BLaER1 (cell line): ENCODE data around the gene SLC22A23.

ENCODE experiments used
- H3K27ac ChIP-seq: shearing (Covaris generic); formaldehyde crosslinking; 2 replicates; pipeline ENCODE4 v1.8.1; 2022
- H3K27me3 ChIP-seq: shearing (Covaris generic); formaldehyde crosslinking; 2 replicates; pipeline ENCODE4 v1.8.1; 2022
- H3K36me3 ChIP-seq: shearing (Covaris generic); formaldehyde crosslinking; 2 replicates; pipeline ENCODE4 v1.8.1; 2022
- H3K4me1 ChIP-seq: shearing (Covaris generic); formaldehyde crosslinking; 2 replicates; pipeline ENCODE4 v1.8.1; 2022
- H3K4me2 ChIP-seq: shearing (Covaris generic); formaldehyde crosslinking; 2 replicates; pipeline ENCODE4 v1.8.1; 2022
- H3K4me3 ChIP-seq: shearing (Covaris generic); formaldehyde crosslinking; 2 replicates; pipeline ENCODE4 v1.8.1; 2022
- H3K9ac ChIP-seq: shearing (Covaris generic); formaldehyde crosslinking; 2 replicates; pipeline ENCODE4 v1.8.1; 2022
- H3K9me3 ChIP-seq: shearing (Covaris generic); formaldehyde crosslinking; 2 replicates; pipeline ENCODE4 v1.8.1; 2022
- H4K20me1 ChIP-seq: shearing (Covaris generic); formaldehyde crosslinking; 2 replicates; pipeline ENCODE4 v1.8.1; 2022
- Cebpa-rat ChIP-seq: shearing (Covaris generic); IDR thresholded peaks from 2 replicates; pipeline ENCODE4 v1.8.1; 2022

Gene SLC22A23

DNA sequence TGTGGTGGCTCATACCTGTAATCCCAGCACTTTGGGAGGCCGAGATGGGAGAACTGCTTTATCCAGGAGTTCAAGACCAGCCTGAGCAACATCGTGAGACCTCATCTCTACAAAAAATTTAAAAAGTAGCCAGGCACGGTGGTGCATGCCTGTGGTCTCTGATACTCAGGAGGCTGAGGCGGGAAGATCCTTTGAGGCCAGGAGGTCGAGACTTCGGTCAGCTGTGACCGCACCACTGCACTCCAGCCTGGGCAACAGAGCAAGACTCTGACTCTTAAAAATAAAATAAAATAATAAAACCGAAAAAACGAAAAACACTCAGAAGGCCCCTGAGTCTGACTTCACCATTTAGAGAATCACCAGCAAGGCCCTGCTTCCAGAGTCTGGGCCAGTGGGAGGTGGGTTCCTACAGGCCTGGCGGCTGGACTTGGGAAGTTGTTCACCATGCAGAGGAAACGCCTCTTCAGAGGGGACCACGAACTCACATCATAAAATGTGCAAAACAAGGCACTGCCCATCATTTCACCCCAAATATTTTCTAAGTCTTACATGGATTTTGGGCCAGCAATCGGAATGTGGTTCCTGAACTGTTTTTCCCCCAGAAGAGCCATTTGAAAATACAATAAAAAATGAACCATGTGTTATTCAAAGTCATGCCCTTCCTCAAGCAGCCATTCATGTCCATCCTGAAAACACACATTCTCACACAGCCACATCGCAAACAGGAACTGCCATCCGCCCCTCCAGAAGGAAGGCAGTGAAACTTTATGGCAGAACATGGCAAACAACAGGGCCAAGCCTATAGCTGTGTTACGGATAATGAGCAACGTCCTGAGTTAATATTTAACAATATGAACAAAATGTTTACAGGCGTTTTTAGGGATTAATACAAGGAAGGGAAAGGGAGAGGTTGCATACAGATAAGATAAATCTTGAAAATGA lies 57.8 kb downstream of the SLC22A23 start:
- Histone ChIP-seq H4K20me1 (no peaks in the 10 kb centered on the region), H3K4me1 (no peaks in the 10 kb centered on the region), H3K27me3 (no peaks in the 10 kb centered on the region), H3K36me3 (no peaks in the 10 kb centered on the region), H3K9ac (no peak overlapping the region), H3K9me3 (no peaks in the 10 kb centered on the region), H3K4me2 (no peak overlapping the region), H3K4me3 (no peak overlapping the region), H3K27ac (no peak overlapping the region)
- TF ChIP-seq Cebpa-rat, result no peak

DNA sequence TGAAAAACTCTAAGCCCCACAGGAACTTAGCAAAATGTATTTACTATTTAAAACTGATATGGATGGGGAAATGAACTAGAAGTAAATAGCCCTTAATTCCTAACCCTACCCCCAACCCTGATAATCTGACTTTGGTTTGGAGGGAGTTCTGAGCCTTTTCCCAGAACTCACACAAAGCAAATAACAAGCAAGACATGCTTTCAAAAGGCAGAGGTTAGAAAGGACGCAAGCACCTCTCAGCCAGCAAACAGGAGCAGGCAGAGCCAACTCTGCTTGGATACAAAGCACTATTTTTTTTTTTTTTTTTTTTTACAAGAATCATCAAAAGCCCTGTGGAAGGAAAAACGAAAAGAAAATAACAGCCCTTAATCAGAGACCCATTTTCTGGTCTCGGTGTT lies 58.7 kb downstream of the SLC22A23 start:
- no peaks in the 10 kb centered on the region for H3K36me3 ChIP-seq
- H3K27ac ChIP-seq, result no peak overlapping the region
- no peak for TF ChIP-seq Cebpa-rat
- no peak overlapping the region for H3K4me2 ChIP-seq
- no peaks in the 10 kb centered on the region for H3K27me3 ChIP-seq
- no peak overlapping the region for H3K4me3 ChIP-seq
- no peak overlapping the region for H3K9ac ChIP-seq
- H3K9me3 ChIP-seq, result no peaks in the 10 kb centered on the region
- H4K20me1 ChIP-seq, result no peaks in the 10 kb centered on the region
- no peaks in the 10 kb centered on the region for H3K4me1 ChIP-seq

DNA sequence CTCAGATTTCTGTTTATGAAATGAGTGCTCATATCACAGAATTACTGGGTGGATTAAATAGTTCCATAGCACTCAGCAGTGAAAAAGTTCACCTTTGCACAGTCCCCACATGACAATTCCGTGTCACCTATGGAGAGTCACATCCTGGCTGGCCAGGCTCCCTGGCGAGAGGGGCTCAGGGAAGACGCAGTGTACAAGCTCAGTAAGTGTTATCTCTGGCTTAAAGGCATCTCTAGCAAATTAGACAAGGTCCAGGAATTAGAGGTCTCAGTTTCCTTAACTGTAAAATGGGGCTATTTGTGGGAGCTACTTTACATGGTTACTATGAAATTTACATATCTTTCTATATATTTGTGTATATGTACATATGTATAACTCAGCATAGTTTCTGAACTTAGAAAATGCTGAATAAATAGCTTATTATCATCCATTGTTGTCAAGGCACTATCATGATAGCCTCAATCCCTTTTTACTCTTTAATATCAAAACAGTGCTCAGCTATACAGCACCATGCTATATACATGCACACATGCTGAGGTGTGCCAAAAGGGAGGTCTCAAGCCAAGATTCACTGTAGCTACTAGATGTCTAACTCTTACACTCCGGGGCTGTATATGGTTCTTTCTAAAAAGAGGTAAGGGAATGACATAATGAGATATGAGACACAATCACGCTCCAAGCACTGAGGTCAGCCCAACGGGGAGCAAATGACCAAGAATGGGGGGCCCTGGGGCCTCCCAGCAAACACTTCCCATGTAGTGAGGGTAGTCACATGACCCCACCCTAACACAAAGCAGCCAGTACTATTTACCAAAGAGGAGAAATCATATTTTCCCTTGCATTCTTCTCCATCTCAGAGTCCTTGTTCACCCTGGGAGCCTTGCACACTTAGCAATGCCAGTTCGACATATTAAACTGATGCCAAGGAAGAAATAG lies 59.4 kb downstream of the SLC22A23 start:
- Histone ChIP-seq H4K20me1 (no peaks in the 10 kb centered on the region), H3K4me2 (no peak overlapping the region), H3K27ac (no peak overlapping the region), H3K27me3 (no peaks in the 10 kb centered on the region), H3K36me3 (no peaks in the 10 kb centered on the region), H3K4me1 (no peaks in the 10 kb centered on the region), H3K4me3 (no peak overlapping the region), H3K9me3 (no peaks in the 10 kb centered on the region), H3K9ac (no peak overlapping the region)
- TF ChIP-seq Cebpa-rat, result no peak

DNA sequence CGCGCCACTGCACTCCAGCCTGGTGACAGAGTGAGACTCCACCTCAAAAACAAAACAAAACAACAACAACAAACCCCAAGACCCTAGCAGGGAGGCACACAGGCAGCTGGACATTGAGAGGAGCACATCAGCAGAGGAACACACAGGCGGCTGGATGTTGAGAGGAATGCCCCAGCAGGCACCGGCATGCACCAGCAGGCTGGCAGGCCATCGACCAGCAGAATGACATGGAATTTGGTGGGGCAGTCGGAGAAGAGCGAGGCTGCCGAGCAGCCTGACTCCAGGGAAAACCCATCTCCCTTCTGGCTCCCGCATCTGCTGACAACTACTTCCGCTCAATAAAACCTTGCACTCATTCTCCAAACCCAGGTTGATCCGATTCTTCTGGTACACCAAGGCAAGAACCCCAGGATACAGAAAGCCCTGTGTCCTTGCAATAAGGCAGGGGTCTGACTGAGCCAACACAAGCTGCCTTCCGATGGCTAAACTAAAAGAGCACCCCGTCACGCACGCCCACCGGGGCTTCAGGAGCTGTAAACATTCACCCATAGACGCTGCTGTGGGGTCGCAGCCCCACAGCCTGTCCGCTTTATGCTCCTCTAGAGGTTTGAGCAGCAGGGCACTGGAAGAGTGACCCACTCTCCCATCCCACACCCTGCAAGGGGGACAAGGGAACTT lies 60.2 kb downstream of the SLC22A23 start:
- no peak overlapping the region for H3K9ac ChIP-seq
- H3K27ac ChIP-seq, result no peak overlapping the region
- no peaks in the 10 kb centered on the region for H3K27me3 ChIP-seq
- no peaks in the 10 kb centered on the region for H3K4me1 ChIP-seq
- H3K4me3 ChIP-seq, result no peak overlapping the region
- no peaks in the 10 kb centered on the region for H3K9me3 ChIP-seq
- H3K36me3 ChIP-seq, result no peaks in the 10 kb centered on the region
- no peak for TF ChIP-seq Cebpa-rat
- H4K20me1 ChIP-seq, result no peaks in the 10 kb centered on the region
- H3K4me2 ChIP-seq, result no peak overlapping the region

DNA sequence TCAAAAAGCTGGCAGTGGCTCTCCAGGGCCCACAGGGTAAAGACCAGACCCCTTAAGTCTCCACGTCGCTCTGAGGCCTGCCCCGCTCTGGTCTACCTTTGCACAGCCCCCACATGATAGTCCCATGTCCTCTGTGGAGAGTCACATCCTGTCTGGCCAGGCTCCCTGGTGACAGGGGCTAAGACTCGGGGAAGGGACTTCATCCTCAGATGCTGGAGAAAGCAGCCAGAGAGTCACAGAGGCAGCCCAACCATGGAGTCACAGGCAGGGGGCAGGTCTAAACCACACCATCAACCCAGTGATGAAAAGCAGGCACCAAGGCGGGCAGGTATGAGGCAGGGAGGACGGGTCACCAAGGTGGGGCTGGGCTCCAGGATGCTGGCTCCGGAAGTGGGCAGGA lies 62.2 kb downstream of the SLC22A23 start:
- no peak for TF ChIP-seq Cebpa-rat
- Histone ChIP-seq H3K27ac (no peak overlapping the region), H3K27me3 (no peaks in the 10 kb centered on the region), H3K36me3 (no peaks in the 10 kb centered on the region), H3K4me3 (no peak overlapping the region), H3K4me1 (no peaks in the 10 kb centered on the region), H4K20me1 (no peaks in the 10 kb centered on the region), H3K9ac (no peak overlapping the region), H3K9me3 (no peaks in the 10 kb centered on the region), H3K4me2 (no peak overlapping the region)

DNA sequence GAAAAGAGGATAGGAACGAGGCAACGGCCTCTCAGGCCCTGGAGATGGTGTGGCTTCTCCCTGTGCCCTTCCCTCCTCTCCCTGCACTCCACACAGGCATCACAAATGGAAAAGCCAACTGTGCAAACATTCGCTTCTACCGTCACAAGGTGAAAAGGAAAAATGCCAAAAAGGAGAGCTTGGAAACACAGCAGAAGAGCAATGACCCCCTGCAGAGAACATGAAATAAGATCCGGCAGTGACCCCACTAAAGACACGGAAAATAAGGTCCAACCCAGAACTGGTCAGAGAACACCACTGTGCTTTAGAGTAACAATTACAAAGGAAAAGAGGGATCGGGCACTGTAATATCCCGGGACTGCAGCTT lies 63.0 kb downstream of the SLC22A23 start:
- H3K9ac ChIP-seq, result no peak overlapping the region
- no peaks in the 10 kb centered on the region for H4K20me1 ChIP-seq
- no peak for TF ChIP-seq Cebpa-rat
- no peak overlapping the region for H3K4me2 ChIP-seq
- H3K4me3 ChIP-seq, result no peak overlapping the region
- H3K4me1 ChIP-seq, result no peaks in the 10 kb centered on the region
- H3K27ac ChIP-seq, result no peak overlapping the region
- no peaks in the 10 kb centered on the region for H3K27me3 ChIP-seq
- no peaks in the 10 kb centered on the region for H3K36me3 ChIP-seq
- H3K9me3 ChIP-seq, result no peaks in the 10 kb centered on the region

DNA sequence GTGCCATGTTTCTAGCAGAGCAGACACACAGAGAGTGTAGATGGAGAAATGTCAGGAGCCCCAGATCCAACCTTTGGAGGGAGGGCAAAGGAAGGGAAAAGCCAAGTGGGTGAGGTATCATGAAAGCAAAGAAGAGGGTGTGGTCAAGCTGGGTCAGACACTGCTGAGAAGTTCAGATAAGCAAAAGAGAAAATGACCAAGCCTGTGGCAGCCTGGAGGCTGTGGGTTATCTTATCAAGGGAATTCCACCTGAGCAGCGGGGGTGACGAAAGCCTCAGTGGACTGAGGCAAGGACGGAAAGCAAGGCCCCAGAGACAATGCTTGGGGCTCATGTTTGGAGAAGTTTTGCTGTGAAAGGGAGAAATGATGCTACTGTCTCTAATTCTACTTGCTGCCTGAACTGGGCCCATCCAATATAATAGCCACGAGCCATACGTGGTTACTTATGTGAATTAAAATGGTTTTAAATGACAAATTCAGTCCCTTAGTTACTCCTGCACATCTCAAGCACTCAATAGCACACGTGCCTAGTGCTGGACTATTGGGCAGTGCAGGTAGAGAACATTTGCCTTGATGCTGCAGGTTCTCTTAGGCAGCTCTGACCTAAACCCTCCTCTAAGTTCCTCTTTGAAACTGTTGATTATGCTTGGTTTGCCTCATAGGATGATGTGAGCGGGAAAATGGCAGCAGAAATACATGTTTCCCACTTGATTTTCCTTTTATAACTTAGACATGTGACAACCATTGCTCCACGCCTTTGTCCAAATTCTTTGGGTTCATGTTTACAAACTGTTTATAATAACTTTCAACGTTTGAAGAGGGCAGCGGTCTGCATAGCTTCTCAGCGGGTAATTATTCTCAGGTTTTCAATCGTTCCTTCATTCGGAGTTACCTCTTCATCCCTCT lies 63.7 kb downstream of the SLC22A23 start:
- no peak overlapping the region for H3K27ac ChIP-seq
- H3K9ac ChIP-seq, result no peak overlapping the region

DNA sequence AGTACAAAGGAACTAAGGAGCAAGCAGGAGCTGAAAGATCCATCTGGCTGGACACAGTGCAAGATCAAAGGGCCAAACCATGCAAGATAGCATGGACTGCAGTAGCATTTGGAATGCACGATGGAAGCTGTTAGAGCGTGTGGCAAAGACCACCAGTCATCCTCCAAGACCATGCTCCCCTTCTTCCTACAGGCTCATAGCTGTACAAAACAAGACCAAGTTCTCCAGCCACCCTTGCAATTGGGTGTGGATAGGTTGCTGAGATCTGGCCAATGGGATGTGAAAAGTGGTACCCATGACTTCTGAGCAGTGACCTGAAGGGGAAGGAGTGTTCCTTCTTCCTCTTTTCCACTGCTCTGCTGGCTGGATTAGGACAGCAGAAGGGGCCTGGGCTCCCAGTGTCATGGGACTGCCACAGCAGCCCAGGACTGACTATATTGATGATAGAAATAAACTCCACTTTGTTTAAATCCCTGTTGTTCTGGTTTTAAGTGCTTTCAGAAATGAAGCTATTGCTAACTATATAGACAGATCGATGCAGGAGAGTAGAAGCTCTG lies 64.9 kb downstream of the SLC22A23 start:
- no peaks in the 10 kb centered on the region for H3K9me3 ChIP-seq
- no peak overlapping the region for H3K9ac ChIP-seq
- TF ChIP-seq Cebpa-rat, result no peak
- no peaks in the 10 kb centered on the region for H3K36me3 ChIP-seq
- H4K20me1 ChIP-seq, result no peaks in the 10 kb centered on the region
- H3K4me3 ChIP-seq, result no peak overlapping the region
- H3K27ac ChIP-seq, result no peak overlapping the region
- H3K4me2 ChIP-seq, result no peak overlapping the region
- H3K27me3 ChIP-seq, result no peaks in the 10 kb centered on the region
- no peaks in the 10 kb centered on the region for H3K4me1 ChIP-seq

More for the DNA sequence above, 63.7 kb downstream of the SLC22A23 start:
- no peaks in the 10 kb centered on the region for H3K36me3 ChIP-seq
- no peak for TF ChIP-seq Cebpa-rat
- no peaks in the 10 kb centered on the region for H4K20me1 ChIP-seq
- no peak overlapping the region for H3K4me2 ChIP-seq
- no peaks in the 10 kb centered on the region for H3K27me3 ChIP-seq
- no peaks in the 10 kb centered on the region for H3K9me3 ChIP-seq
- H3K4me3 ChIP-seq, result no peak overlapping the region
- no peaks in the 10 kb centered on the region for H3K4me1 ChIP-seq

DNA sequence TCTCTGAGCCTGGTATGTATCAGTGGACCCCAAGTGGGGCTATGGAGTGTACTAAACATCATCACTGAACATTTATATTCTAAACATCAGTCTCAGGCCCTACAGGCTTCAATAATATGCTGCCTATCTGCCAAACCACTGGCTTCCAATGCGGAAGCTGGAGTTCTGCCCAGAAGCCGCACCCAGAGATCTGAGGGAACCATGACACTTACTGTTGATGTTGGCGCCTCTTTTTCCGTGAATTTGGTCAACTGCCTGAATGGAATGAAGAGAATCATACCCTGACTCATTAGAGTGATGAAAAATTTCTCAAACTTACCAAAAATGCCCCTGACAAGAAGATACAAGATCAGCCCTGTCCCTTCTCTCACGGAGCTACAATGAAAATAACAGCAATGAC lies 66.2 kb downstream of the SLC22A23 start:
- no peak overlapping the region for H3K9ac ChIP-seq
- no peaks in the 10 kb centered on the region for H4K20me1 ChIP-seq
- H3K4me2 ChIP-seq, result no peak overlapping the region
- H3K27ac ChIP-seq, result no peak overlapping the region
- no peaks in the 10 kb centered on the region for H3K27me3 ChIP-seq
- no peaks in the 10 kb centered on the region for H3K9me3 ChIP-seq
- no peak for TF ChIP-seq Cebpa-rat
- H3K4me3 ChIP-seq, result no peak overlapping the region
- no peaks in the 10 kb centered on the region; the same call in 1 of the 2 replicates for H3K36me3 ChIP-seq
- no peaks in the 10 kb centered on the region; the same call in 1 of the 2 replicates for H3K4me1 ChIP-seq
